Neural cell (in vitro differentiated cells): ENCODE data around the gene DNMBP. TPM values are rescaled to one million over a fixed set of nuclear protein-coding genes. Genes with fewer than 3 reads are reported as not detected.

ENCODE experiments used
- H2AFZ ChIP-seq: fragments of 200-600, 300-800 bp; sonication (generic), shearing (Covaris generic); 2 replicates; pipeline ENCODE4 v1.6.0; 2014; ENCODE audit warnings: low read depth, mild to moderate bottlenecking, antibody characterized with exemption, low read length, moderate library complexity
- H3F3A ChIP-seq: fragments of 200-600 bp; shearing (Covaris generic); 2 replicates; pipeline ENCODE4 v1.6.1; 2016; ENCODE audit warnings: mild to moderate bottlenecking, moderate library complexity, mixed read lengths, antibody characterized with exemption, low read length; ENCODE audit not compliant: insufficient read depth, poor library complexity, severe bottlenecking
- H3K27ac ChIP-seq: fragments of 200-600, 300-800 bp; sonication (generic), shearing (Covaris generic); 2 replicates; pipeline ENCODE4 v1.5.1; 2014; ENCODE audit warnings: mild to moderate bottlenecking, low read length, moderate library complexity
- H3K27me3 ChIP-seq: fragments of 300-800, 200-600 bp; sonication (generic), shearing (Covaris generic); 2 replicates; pipeline ENCODE4 v1.6.0; 2014; ENCODE audit warnings: mild to moderate bottlenecking, low read depth, low read length, moderate library complexity; ENCODE audit not compliant: insufficient read depth
- H3K36me3 ChIP-seq: fragments of 300-800, 200-600 bp; sonication (generic), shearing (Covaris generic); 2 replicates; pipeline ENCODE4 v1.5.1; 2014; ENCODE audit warnings: mild to moderate bottlenecking, antibody characterized with exemption, low read length, moderate library complexity; ENCODE audit not compliant: insufficient read depth
- H3K4me2 ChIP-seq: fragments of 300-800, 200-600 bp; sonication (generic), shearing (Covaris generic); 2 replicates; pipeline ENCODE4 v1.6.0; 2014; ENCODE audit warnings: mild to moderate bottlenecking, low read length
- H3K4me3 ChIP-seq: fragments of 300-800, 200-600 bp; sonication (generic), shearing (Covaris generic); 2 replicates; pipeline ENCODE4 v1.5.1; 2014; ENCODE audit warnings: mild to moderate bottlenecking, low read length, moderate library complexity
- H3K79me2 ChIP-seq: fragments of 200-600 bp; shearing (Covaris generic); replicated peaks from 2 replicates; pipeline ENCODE4 v1.6.0; 2014; ENCODE audit warnings: mild to moderate bottlenecking, low read length, moderate library complexity; ENCODE audit not compliant: insufficient read depth
- H3K9ac ChIP-seq: fragments of 300-800, 200-600 bp; sonication (generic), shearing (Covaris generic); 2 replicates; pipeline ENCODE4 v1.6.1; 2016; ENCODE audit warnings: mild to moderate bottlenecking, low read length, mixed read lengths
- H3K9me2 ChIP-seq: fragments of 200-600 bp; shearing (Covaris generic); 2 replicates; pipeline ENCODE4 v1.6.1; 2016; ENCODE audit warnings: mild to moderate bottlenecking, low read length, mixed read lengths; ENCODE audit not compliant: insufficient read depth
- H3K9me3 ChIP-seq: fragments of 200-600, 300-800 bp; sonication (generic), shearing (Covaris generic); 2 replicates; pipeline ENCODE4 v1.6.1; 2016; ENCODE audit warnings: mild to moderate bottlenecking, mixed run types, low read length, moderate library complexity, mixed read lengths
- H4K20me1 ChIP-seq: fragments of 200-600 bp; shearing (Covaris generic); 2 replicates; pipeline ENCODE4 v1.6.1; 2016; ENCODE audit warnings: mild to moderate bottlenecking, mixed run types; ENCODE audit not compliant: insufficient read depth
- EP300 ChIP-seq: fragments of 450-650 bp; conservative IDR thresholded peaks from 2 replicates; pipeline ENCODE4 v1.6.1; 2014; ENCODE audit warnings: antibody characterized with exemption, mild to moderate bottlenecking, moderate library complexity; ENCODE audit not compliant: poor library complexity, severe bottlenecking
- EZH2 ChIP-seq: fragments of 200-600, 300-800 bp; shearing (Covaris generic), sonication (generic); IDR thresholded peaks from 2 replicates; pipeline ENCODE4 v1.6.1; 2014; ENCODE audit warnings: antibody characterized with exemption, low read length, borderline replicate concordance, mild to moderate bottlenecking; ENCODE audit not compliant: insufficient read depth, poor library complexity, severe bottlenecking
- MXI1 ChIP-seq: fragments of 450-650 bp; conservative IDR thresholded peaks from 2 replicates; pipeline ENCODE4 v1.6.1; 2014; ENCODE audit warnings: antibody characterized with exemption, mild to moderate bottlenecking; ENCODE audit not compliant: poor library complexity, severe bottlenecking
- POLR2AphosphoS5 ChIP-seq: IDR thresholded peaks from 2 replicates; pipeline ENCODE4 v1.6.1; 2012
- RAD21 ChIP-seq: fragments of 450-650 bp; conservative IDR thresholded peaks from 2 replicates; pipeline ENCODE4 v1.6.1; 2014; ENCODE audit warnings: antibody characterized with exemption, mild to moderate bottlenecking, moderate library complexity
- REST ChIP-seq: IDR thresholded peaks from 2 replicates; pipeline ENCODE4 v1.6.1; 2012; ENCODE audit warnings: borderline replicate concordance
- SMC3 ChIP-seq: fragments of 450-650 bp; conservative IDR thresholded peaks from 2 replicates; pipeline ENCODE4 v1.6.1; 2014; ENCODE audit warnings: antibody characterized with exemption, mild to moderate bottlenecking, moderate library complexity; ENCODE audit not compliant: poor library complexity
- TAF1 ChIP-seq: IDR thresholded peaks from 2 replicates; pipeline ENCODE4 v1.6.1; 2012; ENCODE audit warnings: low read depth
- polyA plus RNA-seq: library from polyadenylated mRNA; depleted of rRNA; stranded (reverse); fragments of >200 nt; gene quantifications from 2 replicates; pipeline ENCODE4 v1.2.3, GENCODE V29; 2014
- TF ChIP-seq, protein P1 (sequence below): fragments of 450-650 bp; IDR thresholded peaks from 2 replicates; pipeline ENCODE4 v1.5.1; 2014; ENCODE audit warnings: antibody characterized with exemption, mild to moderate bottlenecking, moderate library complexity; ENCODE audit not compliant: poor library complexity, severe bottlenecking

The DNMBP gene
- polyA plus RNA-seq, 1 donor from 2014 or later, result 2.3 TPM

DNA sequence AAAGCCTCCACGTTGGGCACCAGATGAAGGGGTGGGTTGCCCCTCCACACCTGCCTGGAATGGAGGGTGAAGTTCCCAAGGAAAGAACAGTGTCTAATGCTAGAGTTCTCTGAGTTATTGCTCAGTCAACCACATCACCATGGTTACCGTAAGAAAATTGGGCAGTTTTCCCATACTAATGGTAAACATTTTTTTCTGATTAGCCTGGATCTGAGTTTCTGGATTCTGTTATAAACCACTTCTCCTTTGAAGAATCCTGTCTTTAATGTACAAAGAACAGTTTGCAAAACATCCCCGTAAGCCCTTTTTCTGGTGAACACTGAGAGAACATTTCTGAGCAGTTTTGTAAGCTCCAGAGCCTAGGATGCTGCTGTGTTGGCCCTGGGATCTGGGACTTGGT is 181.8 kb downstream of the DNMBP start:
- H3K27ac ChIP-seq, result no peak overlapping the region
- TF ChIP-seq POLR2AphosphoS5 (no peak), RAD21 (no peak), SMC3 (no peak), MXI1 (no peak), EP300 (no peak), REST (no peak), TAF1 (no peak), EZH2 (no peak)
- TF ChIP-seq, protein P1, sequence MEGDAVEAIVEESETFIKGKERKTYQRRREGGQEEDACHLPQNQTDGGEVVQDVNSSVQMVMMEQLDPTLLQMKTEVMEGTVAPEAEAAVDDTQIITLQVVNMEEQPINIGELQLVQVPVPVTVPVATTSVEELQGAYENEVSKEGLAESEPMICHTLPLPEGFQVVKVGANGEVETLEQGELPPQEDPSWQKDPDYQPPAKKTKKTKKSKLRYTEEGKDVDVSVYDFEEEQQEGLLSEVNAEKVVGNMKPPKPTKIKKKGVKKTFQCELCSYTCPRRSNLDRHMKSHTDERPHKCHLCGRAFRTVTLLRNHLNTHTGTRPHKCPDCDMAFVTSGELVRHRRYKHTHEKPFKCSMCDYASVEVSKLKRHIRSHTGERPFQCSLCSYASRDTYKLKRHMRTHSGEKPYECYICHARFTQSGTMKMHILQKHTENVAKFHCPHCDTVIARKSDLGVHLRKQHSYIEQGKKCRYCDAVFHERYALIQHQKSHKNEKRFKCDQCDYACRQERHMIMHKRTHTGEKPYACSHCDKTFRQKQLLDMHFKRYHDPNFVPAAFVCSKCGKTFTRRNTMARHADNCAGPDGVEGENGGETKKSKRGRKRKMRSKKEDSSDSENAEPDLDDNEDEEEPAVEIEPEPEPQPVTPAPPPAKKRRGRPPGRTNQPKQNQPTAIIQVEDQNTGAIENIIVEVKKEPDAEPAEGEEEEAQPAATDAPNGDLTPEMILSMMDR, result no peak
- no peaks in the 10 kb centered on the region for H3K9me2 ChIP-seq
- no peaks in the 10 kb centered on the region for H4K20me1 ChIP-seq
- peaks cover 4% of the 10 kb centered on the region for H3K9me3 ChIP-seq
- no peaks in the 10 kb centered on the region for H3K79me2 ChIP-seq
- H2AFZ ChIP-seq, result no peak overlapping the region
- no peaks in the 10 kb centered on the region for H3F3A ChIP-seq
- H3K36me3 ChIP-seq, result no peaks in the 10 kb centered on the region
- no peak overlapping the region for H3K9ac ChIP-seq
- no peak overlapping the region for H3K4me2 ChIP-seq
- H3K27me3 ChIP-seq, result no peaks in the 10 kb centered on the region
- no peak overlapping the region for H3K4me3 ChIP-seq

Other genes with a start within 250 kb of the DNMBP start
- 2.0 and 3.4 TPM in 2 replicates for gene ABCC2, start 227.3 kb downstream of the DNMBP start, polyA plus RNA-seq
- gene CPN1, start 71.9 kb upstream of the DNMBP start, polyA plus RNA-seq, result not detected in 2 replicates
- gene ERLIN1, start 176.1 kb upstream of the DNMBP start, polyA plus RNA-seq, result 6.5 and 7.5 TPM in 2 replicates
- 62.2 and 71.6 TPM in 2 replicates for gene CHUK, start 219.6 kb upstream of the DNMBP start, polyA plus RNA-seq